HEK293 (cell line): ENCODE data around the gene SYNPR.

Experiments used
- KLF7 ChIP-seq: fragments of 450-650 bp; formaldehyde crosslinking; IDR thresholded peaks from 2 replicates; pipeline ENCODE4 v1.5.1; 2016; ENCODE audit warnings: missing biosample characterization, missing genetic modification characterization, borderline replicate concordance
- ZNF670 ChIP-seq: fragments of 450-650 bp; formaldehyde crosslinking; IDR thresholded peaks from 2 replicates; pipeline ENCODE4 v1.5.1; 2016; ENCODE audit warnings: missing biosample characterization, missing genetic modification characterization, low read depth
- ZNF704 ChIP-seq: fragments of 450-650 bp; formaldehyde crosslinking; IDR thresholded peaks from 2 replicates; pipeline ENCODE4 v1.5.1; 2016; ENCODE audit warnings: missing biosample characterization, missing genetic modification characterization
- TF ChIP-seq, protein P1 (sequence below): fragments of 450-650 bp; formaldehyde crosslinking; IDR thresholded peaks from 2 replicates; pipeline ENCODE4 v1.5.1; 2016; ENCODE audit warnings: missing biosample characterization, missing genetic modification characterization
- TF ChIP-seq, protein P2 (sequence below): fragments of 450-650 bp; formaldehyde crosslinking; IDR thresholded peaks from 2 replicates; pipeline ENCODE4 v1.5.1; 2016; ENCODE audit warnings: missing biosample characterization, missing genetic modification characterization
- TF ChIP-seq, protein P3 (sequence below): fragments of 450-650 bp; formaldehyde crosslinking; IDR thresholded peaks from 2 replicates; pipeline ENCODE4 v1.5.1; 2016; ENCODE audit warnings: missing biosample characterization, missing genetic modification characterization

DNA sequence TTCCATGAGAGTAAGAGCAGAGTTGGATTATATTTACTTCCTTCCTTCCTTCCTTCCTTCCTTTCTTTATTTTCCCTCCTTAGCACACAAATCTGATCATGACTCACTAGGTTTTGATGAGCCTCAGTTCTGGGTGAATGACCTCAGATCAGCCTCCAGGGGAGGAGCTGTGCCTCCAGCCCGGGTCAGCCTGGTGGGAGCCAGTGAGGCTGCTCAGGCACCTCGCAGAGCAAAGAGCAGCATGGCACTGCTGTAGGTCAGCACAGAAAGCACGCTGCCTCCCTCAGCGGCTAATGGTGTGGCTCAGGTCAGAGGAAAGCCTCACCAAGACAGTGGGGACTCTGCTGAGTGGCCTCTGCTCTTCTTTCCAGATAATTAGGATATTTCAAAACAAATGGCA, 108.5 kb downstream of the SYNPR start:
- no peak for TF ChIP-seq KLF7
- TF ChIP-seq, protein P1, sequence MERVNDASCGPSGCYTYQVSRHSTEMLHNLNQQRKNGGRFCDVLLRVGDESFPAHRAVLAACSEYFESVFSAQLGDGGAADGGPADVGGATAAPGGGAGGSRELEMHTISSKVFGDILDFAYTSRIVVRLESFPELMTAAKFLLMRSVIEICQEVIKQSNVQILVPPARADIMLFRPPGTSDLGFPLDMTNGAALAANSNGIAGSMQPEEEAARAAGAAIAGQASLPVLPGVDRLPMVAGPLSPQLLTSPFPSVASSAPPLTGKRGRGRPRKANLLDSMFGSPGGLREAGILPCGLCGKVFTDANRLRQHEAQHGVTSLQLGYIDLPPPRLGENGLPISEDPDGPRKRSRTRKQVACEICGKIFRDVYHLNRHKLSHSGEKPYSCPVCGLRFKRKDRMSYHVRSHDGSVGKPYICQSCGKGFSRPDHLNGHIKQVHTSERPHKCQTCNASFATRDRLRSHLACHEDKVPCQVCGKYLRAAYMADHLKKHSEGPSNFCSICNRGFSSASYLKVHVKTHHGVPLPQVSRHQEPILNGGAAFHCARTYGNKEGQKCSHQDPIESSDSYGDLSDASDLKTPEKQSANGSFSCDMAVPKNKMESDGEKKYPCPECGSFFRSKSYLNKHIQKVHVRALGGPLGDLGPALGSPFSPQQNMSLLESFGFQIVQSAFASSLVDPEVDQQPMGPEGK (tag by site-specific recombination) = no peak
- TF ChIP-seq, protein P2, sequence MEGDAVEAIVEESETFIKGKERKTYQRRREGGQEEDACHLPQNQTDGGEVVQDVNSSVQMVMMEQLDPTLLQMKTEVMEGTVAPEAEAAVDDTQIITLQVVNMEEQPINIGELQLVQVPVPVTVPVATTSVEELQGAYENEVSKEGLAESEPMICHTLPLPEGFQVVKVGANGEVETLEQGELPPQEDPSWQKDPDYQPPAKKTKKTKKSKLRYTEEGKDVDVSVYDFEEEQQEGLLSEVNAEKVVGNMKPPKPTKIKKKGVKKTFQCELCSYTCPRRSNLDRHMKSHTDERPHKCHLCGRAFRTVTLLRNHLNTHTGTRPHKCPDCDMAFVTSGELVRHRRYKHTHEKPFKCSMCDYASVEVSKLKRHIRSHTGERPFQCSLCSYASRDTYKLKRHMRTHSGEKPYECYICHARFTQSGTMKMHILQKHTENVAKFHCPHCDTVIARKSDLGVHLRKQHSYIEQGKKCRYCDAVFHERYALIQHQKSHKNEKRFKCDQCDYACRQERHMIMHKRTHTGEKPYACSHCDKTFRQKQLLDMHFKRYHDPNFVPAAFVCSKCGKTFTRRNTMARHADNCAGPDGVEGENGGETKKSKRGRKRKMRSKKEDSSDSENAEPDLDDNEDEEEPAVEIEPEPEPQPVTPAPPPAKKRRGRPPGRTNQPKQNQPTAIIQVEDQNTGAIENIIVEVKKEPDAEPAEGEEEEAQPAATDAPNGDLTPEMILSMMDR (tag by site-specific recombination) = no peak
- TF ChIP-seq, protein P3, sequence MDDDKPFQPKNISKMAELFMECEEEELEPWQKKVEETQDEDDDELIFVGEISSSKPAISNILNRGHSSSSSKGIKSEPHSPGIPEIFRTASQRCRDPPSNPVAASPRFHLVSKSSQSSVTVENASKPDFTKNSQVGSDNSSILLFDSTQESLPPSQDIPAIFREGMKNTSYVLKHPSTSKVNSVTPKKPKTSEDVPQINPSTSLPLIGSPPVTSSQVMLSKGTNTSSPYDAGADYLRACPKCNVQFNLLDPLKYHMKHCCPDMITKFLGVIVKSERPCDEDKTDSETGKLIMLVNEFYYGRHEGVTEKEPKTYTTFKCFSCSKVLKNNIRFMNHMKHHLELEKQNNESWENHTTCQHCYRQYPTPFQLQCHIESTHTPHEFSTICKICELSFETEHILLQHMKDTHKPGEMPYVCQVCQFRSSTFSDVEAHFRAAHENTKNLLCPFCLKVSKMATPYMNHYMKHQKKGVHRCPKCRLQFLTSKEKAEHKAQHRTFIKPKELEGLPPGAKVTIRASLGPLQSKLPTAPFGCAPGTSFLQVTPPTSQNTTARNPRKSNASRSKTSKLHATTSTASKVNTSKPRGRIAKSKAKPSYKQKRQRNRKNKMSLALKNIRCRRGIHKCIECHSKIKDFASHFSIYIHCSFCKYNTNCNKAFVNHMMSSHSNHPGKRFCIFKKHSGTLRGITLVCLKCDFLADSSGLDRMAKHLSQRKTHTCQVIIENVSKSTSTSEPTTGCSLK (tag by site-specific recombination) = no peak
- TF ChIP-seq ZNF704 (tag by site-specific recombination) = no peak
- TF ChIP-seq ZNF670 (tag by site-specific recombination) = no peak
